GM12891 (cell line): ENCODE data around the gene MXD1.

ENCODE experiments used
- POLR2A ChIP-seq: IDR thresholded peaks from 2 replicates; pipeline ENCODE4 v1.6.1; 2011; ENCODE audit warnings: low read depth, low read length, control low read depth
- POLR2AphosphoS5 ChIP-seq: IDR thresholded peaks from 2 replicates; pipeline ENCODE4 v1.6.1; 2011; ENCODE audit warnings: low read depth, low read length, control low read depth
- SPI1 ChIP-seq: IDR thresholded peaks from 2 replicates; pipeline ENCODE4 v1.6.1; 2011; ENCODE audit warnings: low read depth, low read length, control low read depth

- TF ChIP-seq POLR2AphosphoS5 (no peak), POLR2A (no peak), SPI1 (no peak)
Observed at GRCh38 chr2:69979902-69980807, 65.2 kb downstream of the MXD1 start.
